ENCODE data around the gene C3orf52. TPM values are rescaled to one million over a fixed set of nuclear protein-coding genes. Genes with fewer than 3 reads are reported as not detected.

C3orf52 gene
- total and polyA plus RNA-seq, 2 experiments from 2014 or later, result 9.3 to 20.7 TPM

DNA sequence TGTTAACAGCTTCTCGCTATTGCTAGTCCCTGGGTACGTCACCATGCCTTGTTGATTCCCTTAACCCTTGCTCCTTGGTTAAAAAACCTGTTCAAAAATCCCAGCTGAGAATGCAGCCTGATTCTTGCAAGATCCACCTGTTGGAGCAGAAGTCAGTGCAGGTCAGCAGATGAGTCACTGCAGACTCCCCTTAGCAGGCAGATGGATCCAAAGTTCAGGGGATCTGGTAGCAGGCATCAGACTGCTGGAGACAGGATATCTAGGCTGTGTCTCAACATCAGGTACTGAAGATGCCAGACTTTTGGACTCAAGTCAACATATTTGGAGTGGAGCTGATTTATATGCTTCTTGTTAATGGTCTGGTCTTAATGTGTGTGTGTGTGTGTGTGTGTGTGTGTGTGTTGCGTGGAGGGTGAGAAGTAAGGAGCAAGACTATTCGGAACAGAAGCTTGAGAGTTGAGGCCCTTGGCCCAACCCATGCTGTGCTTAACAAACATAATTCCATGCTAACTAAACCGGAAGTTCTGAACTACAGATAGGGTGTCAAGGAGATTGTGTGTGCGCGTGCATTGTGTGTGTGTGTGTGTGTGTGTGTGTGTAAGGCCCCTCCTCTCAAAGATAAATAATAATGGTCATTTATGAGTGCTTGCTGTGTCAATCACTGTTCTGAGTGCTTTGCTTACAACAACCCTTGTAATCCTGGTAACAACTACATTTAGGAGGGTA lies 1.0 kb upstream of the C3orf52 start:
- TF ChIP-seq EZH2 (IDR thresholded peaks at IDR 0.05; ENCODE audit: borderline replicate concordance) (no peak), CTCF (IDR thresholded peaks at IDR 0.05; ENCODE audit: poor library complexity) (no peak), EZH2phosphoT487 (IDR thresholded peaks at IDR 0.05; ENCODE audit: low read depth, severe bottlenecking, unreplicated experiment) (no peak)
- H3K79me2 ChIP-seq, result peaks cover 28% of the 10 kb centered on the region
- peak overlapping the region; percentile 53 for H2AFZ ChIP-seq
- no peaks in the 10 kb centered on the region for H3K9me3 ChIP-seq (ENCODE audit: low read depth)
- H4K20me1 ChIP-seq (ENCODE audit: insufficient read depth, poor library complexity, severe bottlenecking), result no peaks in the 10 kb centered on the region
- H3K4me2 ChIP-seq, result peak overlapping the region; percentile 88
- H3K4me3 ChIP-seq, result no peak overlapping the region
- H3K36me3 ChIP-seq (replicated peaks; ENCODE audit: insufficient read depth, low read depth), result no peaks in the 10 kb centered on the region
- H3K4me1 ChIP-seq (ENCODE audit: insufficient read depth), result peaks cover 28% of the 10 kb centered on the region
- no peaks in the 10 kb centered on the region for H3K27me3 ChIP-seq
- WGBS (ENCODE audit: low lambda C conversion rate, missing lambda C conversion rate), result 52% methylated on average over 7 of the region's 7 CpGs
- H3K9me2 ChIP-seq (replicated peaks; ENCODE audit: insufficient read depth), result no peaks in the 10 kb centered on the region
- H3K27ac ChIP-seq, result peak overlapping the region; percentile 97
- DNase-seq (ENCODE audit: low spot score), result peak; percentile 85

GRCh38 chr3:112085735-112086075 lies 484 bp upstream of the C3orf52 start:
- Histone ChIP-seq H3K9me2 (replicated peaks; ENCODE audit: insufficient read depth) (no peaks in the 10 kb centered on the region), H3K9me3 (ENCODE audit: low read depth) (no peaks in the 10 kb centered on the region), H3K4me3 (no peak overlapping the region), H3K27ac (peak overlapping the region; percentile 97), H3K36me3 (replicated peaks; ENCODE audit: insufficient read depth, low read depth) (no peaks in the 10 kb centered on the region), H3K4me2 (peak overlapping the region; percentile 88), H2AFZ (peak overlapping the region; percentile 53), H3K4me1 (ENCODE audit: insufficient read depth) (peaks cover 32% of the 10 kb centered on the region), H3K79me2 (peaks cover 28% of the 10 kb centered on the region), H4K20me1 (ENCODE audit: insufficient read depth, poor library complexity, severe bottlenecking) (no peaks in the 10 kb centered on the region), H3K27me3 (no peaks in the 10 kb centered on the region)
- TF ChIP-seq CTCF (IDR thresholded peaks at IDR 0.05; ENCODE audit: poor library complexity) (no peak), EZH2phosphoT487 (IDR thresholded peaks at IDR 0.05; ENCODE audit: low read depth, severe bottlenecking, unreplicated experiment) (no peak), EZH2 (IDR thresholded peaks at IDR 0.05; ENCODE audit: borderline replicate concordance) (no peak)
- WGBS (ENCODE audit: low lambda C conversion rate, missing lambda C conversion rate), result 31% methylated on average over 12 of the region's 12 CpGs
- peak; percentile 14 for DNase-seq (ENCODE audit: low spot score)

DNA sequence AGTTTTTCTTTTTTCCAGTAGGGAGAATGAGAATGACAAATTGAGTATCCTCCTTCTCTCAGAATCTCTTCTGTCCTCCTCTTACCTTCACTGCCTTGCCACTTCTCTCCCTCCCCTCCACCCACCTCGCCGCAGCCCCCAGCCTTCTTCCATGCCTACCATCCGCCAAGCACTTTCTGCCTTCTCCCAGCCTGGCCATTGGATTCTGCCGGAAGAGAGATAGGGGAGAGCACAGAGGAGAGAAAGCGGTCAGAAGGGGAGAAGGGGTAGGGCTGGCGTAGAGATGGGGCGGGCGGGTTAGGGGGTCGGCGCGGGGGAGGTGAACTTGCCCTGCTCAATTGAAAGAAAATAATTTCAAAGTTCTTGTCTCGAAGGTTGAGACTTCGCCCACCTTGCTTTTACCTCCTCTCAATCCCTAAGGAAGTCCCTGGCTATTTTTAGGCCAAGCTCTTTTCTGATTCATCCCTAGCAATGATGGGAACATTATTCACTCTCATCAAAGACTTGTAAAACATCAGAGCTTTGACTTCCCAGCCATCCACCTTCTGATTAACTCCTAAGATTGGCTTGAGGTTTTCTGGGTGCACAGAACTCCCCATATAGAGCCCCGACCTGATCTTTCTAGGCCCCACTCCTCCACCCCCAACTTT lies 811 bp downstream of the C3orf52 start:
- Histone ChIP-seq H3K27ac (peak overlapping the region; percentile 97), H3K36me3 (replicated peaks; ENCODE audit: insufficient read depth, low read depth) (no peaks in the 10 kb centered on the region), H3K4me1 (ENCODE audit: insufficient read depth) (peaks cover 42% of the 10 kb centered on the region), H4K20me1 (ENCODE audit: insufficient read depth, poor library complexity, severe bottlenecking) (no peaks in the 10 kb centered on the region), H3K4me3 (peak overlapping the region; percentile 43), H3K27me3 (no peaks in the 10 kb centered on the region), H3K4me2 (peak overlapping the region; percentile 88), H2AFZ (peak overlapping the region; percentile 71), H3K9me3 (ENCODE audit: low read depth) (no peaks in the 10 kb centered on the region), H3K9me2 (replicated peaks; ENCODE audit: insufficient read depth) (no peaks in the 10 kb centered on the region), H3K79me2 (peaks cover 30% of the 10 kb centered on the region)
- TF ChIP-seq EZH2 (IDR thresholded peaks at IDR 0.05; ENCODE audit: borderline replicate concordance) (no peak), EZH2phosphoT487 (IDR thresholded peaks at IDR 0.05; ENCODE audit: low read depth, severe bottlenecking, unreplicated experiment) (no peak), CTCF (IDR thresholded peaks at IDR 0.05; ENCODE audit: poor library complexity) (no peak)
- 36% methylated on average over 8 of the region's 14 CpGs for WGBS (ENCODE audit: low lambda C conversion rate, missing lambda C conversion rate)
- peak; percentile 16 for DNase-seq (ENCODE audit: low spot score)
